Thyroid gland (tissue), 4 donors: Measurements from ENCODE around the gene ZNF684.

ENCODE experiments used
- CTCF ChIP-seq, 6 experiments: fragments of 200-600 bp in 3 of 6; fragments of 450-650 bp in 3 of 6; sonication (generic) in 3 of 6; IDR thresholded peaks; one replicate each; pipeline ENCODE4 v1.5.1; 2016 to 2019; ENCODE audit warnings: antibody characterized with exemption in 6 of 6, mild to moderate bottlenecking in 2 of 6, inconsistent platforms in 1 of 6, moderate library complexity in 1 of 6
- POLR2A ChIP-seq, 2 donors: fragments of 450-650 bp; IDR thresholded peaks; one replicate each; pipeline ENCODE4 v1.6.1; 2017; ENCODE audit warnings: antibody characterized with exemption in 2 of 2, mild to moderate bottlenecking in 2 of 2, moderate library complexity in 1 of 2

GRCh38 chr1:40593449-40594186 is 62.2 kb downstream of the ZNF684 start:
- TF ChIP-seq CTCF (IDR thresholded peaks at IDR 0.05) (no peak), POLR2A (IDR thresholded peaks at IDR 0.05) (no peak)
